ENCODE data around the gene FBXO2.

FBXO2 gene

DNA sequence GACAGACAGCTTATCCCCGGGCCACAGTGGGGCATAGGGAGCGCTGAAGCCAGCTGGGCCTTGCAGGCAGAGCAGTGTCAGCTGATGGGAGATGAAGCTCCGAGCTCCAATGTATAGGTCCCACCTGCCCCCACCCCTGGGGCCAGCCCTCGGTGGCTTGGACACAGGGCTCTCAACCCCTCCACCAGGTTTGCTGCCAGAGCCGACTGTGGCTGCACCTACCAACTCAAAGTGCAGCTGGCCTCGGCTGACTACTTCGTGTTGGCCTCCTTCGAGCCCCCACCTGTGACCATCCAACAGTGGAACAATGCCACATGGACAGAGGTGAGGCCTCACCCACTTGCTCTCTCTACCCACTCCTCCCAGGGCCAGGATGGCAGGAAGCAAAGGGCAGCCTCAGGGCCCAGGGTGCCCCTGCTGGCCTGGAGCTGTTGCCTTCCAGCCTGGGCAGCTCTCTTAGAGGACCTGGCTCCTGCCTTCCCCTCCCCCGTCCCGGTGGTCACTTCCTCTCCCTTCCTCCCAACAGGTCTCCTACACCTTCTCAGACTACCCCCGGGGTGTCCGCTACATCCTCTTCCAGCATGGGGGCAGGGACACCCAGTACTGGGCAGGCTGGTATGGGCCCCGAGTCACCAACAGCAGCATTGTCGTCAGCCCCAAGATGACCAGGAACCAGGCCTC, 19.0 kb upstream of the FBXO2 start:
- TF ChIP-seq, protein P1, sequence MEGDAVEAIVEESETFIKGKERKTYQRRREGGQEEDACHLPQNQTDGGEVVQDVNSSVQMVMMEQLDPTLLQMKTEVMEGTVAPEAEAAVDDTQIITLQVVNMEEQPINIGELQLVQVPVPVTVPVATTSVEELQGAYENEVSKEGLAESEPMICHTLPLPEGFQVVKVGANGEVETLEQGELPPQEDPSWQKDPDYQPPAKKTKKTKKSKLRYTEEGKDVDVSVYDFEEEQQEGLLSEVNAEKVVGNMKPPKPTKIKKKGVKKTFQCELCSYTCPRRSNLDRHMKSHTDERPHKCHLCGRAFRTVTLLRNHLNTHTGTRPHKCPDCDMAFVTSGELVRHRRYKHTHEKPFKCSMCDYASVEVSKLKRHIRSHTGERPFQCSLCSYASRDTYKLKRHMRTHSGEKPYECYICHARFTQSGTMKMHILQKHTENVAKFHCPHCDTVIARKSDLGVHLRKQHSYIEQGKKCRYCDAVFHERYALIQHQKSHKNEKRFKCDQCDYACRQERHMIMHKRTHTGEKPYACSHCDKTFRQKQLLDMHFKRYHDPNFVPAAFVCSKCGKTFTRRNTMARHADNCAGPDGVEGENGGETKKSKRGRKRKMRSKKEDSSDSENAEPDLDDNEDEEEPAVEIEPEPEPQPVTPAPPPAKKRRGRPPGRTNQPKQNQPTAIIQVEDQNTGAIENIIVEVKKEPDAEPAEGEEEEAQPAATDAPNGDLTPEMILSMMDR (IDR thresholded peaks at IDR 0.05; ENCODE audit: low read depth, low read length, missing control alignments), result no peak
- no peak overlapping the region for H3K4me3 ChIP-seq (ENCODE audit: low read depth, low read length)
- DNase-seq (ENCODE audit: low read depth), result no peak

DNA sequence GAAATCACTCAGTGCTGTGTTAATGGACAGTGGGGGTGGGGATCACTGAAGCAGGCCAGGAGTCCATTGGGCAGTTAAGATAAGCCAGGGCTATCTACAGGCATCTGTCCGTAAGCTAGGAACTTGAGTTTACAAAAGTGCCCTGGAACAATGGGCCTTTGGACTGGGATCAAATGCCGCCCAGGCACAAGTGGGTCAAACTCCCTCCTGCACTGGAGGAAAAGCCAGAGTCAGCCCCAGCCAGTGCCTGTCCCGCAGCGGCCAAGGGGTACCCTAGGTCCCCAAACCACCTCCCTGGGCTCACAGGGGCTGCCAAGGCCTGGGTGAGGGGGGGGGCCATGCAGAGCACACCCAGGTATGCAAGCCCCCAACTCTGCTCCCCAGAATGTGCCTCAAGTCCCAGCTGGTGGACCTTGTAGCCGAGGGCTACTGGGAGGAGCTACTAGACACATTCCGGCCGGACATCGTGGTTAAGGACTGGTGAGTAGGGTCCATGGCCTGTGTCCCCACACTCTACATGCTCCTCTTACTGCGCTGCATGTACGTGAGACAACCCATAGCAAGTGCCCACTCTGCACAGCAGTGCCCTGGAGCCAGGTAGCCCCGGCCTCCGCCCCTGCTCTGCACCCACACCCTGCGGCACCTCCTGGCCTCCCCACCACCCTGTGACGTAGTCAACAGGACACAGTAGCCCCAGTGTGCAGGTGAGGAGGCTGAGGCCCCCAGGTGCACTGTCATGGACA, 17.5 kb upstream of the FBXO2 start:
- no peak overlapping the region for H3K4me3 ChIP-seq (ENCODE audit: low read depth, low read length)
- TF ChIP-seq, protein P1 (IDR thresholded peaks at IDR 0.05; ENCODE audit: low read depth, low read length, missing control alignments), result no peak
- no peak for DNase-seq (ENCODE audit: low read depth)

DNA sequence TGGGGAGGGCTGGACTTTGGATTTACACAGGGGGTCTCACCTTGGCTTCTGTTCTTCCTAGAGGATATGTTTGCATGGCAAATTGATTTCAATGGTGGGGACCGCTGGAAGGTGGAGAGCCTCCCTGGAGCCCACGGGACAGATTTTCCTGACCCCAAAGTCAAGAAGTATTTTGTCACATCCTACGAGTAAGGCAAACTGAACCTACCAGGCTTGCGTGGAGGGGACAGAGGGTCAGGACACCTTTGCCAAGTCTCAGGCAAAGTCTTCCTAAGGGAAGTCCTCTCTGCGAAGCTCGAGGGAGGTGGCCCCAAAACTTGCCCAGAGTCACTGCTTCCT, 16.9 kb upstream of the FBXO2 start:
- no peak overlapping the region for H3K4me3 ChIP-seq (ENCODE audit: low read depth, low read length)
- TF ChIP-seq, protein P1 (IDR thresholded peaks at IDR 0.05; ENCODE audit: low read depth, low read length, missing control alignments), result no peak
- DNase-seq (ENCODE audit: low read depth), result no peak

DNA sequence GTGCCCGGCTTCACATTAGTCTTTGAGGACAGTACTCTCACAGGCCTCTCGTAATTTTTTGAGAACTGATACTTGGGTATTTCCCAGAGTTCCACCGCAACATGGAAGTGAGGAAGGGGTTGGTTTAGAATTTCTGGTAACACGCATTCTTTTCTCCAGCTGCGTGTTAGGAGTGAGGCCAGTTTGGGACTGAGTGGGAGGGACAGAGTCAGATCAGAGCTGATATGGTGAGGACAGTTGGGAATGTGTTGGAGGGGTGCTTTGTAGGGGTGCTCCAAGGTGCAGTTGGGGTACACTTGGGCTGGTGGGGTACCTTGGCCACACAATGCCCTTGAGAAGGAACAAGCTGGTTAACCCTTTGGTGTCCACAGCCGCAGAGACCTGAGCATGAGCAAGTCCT, 16.5 kb upstream of the FBXO2 start:
- DNase-seq (ENCODE audit: low read depth), result no peak
- no peak overlapping the region for H3K4me3 ChIP-seq (ENCODE audit: low read depth, low read length)
- TF ChIP-seq, protein P1 (IDR thresholded peaks at IDR 0.05; ENCODE audit: low read depth, low read length, missing control alignments), result no peak

DNA sequence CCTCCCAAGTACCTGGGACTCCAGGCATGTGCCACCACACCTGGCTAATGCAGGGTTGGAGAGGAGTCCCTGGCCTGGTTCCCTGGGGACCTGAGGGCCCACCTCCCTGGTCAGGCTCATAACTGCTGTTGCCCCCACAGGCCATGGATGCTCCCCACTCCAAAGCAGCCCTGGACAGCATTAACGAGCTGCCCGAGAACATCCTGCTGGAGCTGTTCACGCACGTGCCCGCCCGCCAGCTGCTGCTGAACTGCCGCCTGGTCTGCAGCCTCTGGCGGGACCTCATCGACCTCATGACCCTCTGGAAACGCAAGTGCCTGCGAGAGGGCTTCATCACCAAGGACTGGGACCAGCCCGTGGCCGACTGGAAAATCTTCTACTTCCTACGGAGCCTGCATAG, 14.3 kb upstream of the FBXO2 start:
- TF ChIP-seq, protein P1 (IDR thresholded peaks at IDR 0.05; ENCODE audit: low read depth, low read length, missing control alignments), result no peak
- no peak for DNase-seq (ENCODE audit: low read depth)
- H3K4me3 ChIP-seq (ENCODE audit: low read depth, low read length), result no peak overlapping the region

DNA sequence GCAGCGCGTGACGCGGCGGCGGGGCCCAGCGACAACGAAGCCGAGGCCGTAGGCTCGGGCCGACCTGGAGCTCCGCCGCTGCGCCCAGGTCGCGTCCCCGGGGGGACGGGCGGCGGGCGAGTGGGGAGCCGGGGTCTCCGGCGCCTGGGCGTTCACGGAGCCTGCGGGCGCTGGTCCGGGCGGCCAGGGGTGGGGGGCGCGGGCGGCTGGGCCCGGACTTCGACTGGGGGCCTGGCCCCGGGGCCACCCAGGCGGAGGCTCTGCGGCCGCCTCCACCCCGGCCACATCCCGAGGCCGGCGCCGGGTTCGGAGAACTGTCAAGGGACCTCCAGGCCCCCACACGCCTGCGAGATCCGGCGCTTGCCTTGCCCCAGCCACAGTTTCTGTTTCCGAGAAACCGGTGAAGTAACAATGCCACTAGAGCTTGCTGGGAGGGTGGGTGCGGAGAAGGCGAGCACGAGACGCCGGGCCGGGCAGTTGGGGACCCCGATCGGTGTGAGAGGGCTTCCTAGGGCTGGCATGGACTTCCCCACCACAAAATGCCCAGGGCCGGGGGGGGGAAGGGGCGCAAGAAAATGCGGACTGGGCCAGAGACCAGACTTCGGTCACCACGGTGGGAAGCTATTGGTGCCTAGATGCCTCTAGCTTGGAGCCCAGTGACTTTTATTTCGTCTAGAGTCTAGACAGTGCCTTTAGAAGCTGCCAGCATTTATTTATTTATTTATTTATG, 10.3 kb upstream of the FBXO2 start:
- peak overlapping the region; percentile 68 for H3K4me3 ChIP-seq (ENCODE audit: low read depth, low read length)
- no peak for DNase-seq (ENCODE audit: low read depth)
- TF ChIP-seq, protein P1 (IDR thresholded peaks at IDR 0.05; ENCODE audit: low read depth, low read length, missing control alignments), result no peak
